GM19025 (cell line): ENCODE results near the gene ADGRA3.

Experiments used
- ATAC-seq: cut with Tn5 transposase; IDR thresholded peaks from one replicate; pipeline ENCODE4 v1.9.1; 2021; ENCODE audit warnings: mild to moderate bottlenecking, low read depth, moderate library complexity; ENCODE audit not compliant: unreplicated experiment

Gene ADGRA3

GRCh38 chr4:22510750-22511149 is 5.1 kb downstream of the ADGRA3 start:
- no peak for ATAC-seq

DNA sequence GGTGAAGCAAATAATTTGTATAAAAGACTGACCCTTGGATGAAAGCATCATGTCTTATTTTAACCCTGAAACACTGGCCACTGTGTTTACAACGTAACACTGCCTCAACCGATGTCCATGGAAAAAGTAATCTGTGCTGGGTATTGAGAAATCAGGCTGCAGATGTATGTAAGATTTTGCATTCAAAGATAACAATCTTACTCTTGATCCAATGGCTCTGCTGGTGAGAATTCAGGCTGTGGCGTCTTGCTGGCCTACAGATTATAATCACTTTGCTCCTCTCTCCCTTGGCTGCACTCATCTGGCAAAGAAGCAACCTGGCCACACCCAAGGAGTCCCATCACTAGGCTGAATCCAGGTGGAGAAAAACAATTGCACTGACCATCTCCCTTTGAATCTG is 7.5 kb downstream of the ADGRA3 start:
- ATAC-seq: no peak

- no peak for ATAC-seq
Measured at GRCh38 chr4:22504922-22505321, 10.9 kb downstream of the ADGRA3 start.

GRCh38 chr4:22504447-22504846 is 11.4 kb downstream of the ADGRA3 start:
- ATAC-seq: no peak

DNA sequence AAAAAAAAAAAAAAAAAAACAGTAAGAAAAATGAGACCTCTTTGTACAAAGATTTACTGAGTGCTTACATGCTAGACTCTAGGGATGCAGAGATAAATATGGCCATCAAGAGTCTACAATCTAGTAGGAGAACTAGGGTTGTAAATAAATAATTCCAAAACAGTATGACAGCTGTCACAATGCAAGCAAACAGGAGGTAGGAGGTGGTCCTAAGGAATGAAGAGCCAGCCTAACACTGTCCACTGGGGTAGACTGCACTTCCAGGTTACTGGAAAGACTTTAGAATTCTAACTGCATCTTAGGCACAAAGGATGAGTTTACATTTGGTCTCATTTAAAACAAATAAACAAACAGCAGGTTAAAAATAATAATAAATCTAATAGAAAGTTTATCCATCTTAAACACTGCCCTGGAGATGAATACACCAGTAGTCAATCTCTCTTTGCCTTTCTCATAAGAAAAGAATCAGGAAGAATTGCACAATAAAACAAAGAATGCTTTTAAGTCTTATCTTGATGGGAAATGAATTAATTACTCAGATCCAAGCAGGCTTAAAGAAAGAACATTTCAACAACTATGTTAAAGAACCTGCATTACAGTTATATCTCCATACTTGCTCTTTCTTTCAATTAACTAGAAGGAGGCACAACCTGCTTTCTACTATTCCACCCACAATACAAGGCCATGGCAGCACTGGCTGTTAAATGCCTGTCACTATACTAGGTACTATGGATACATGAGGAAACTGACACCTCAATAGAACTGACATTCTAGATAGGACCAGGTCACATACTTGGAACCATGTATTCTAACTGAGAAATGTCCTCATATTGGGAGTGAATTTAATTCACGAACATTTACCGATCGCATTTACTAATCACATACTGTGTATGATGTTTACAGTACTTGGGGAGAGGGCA is 12.7 kb downstream of the ADGRA3 start:
- ATAC-seq: no peak

DNA sequence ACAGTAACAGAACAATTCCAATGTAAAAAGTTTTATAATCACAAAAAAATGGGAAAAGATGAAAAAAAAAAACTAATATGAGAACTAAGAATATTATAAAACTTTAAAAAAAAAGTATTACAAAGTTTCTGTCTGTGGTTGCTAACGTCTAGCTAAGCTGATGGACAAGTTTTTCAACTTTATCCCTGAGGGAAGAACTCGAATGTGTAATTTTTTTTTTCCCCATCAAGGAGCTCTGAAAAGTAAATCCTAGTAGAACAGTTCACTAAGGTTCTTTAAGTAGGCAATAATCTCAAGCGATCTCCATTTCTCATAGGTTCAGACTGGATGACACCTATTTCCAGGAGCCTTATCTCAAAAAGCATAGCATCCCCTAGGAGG is 14.2 kb downstream of the ADGRA3 start:
- ATAC-seq: no peak

- ATAC-seq: no peak
Measured at GRCh38 chr4:22500831-22501714, 14.8 kb downstream of the ADGRA3 start.

- ATAC-seq: no peak
Measured at GRCh38 chr4:22500128-22500611, 15.7 kb downstream of the ADGRA3 start.

- ATAC-seq: no peak
Measured at GRCh38 chr4:22498866-22499265, 17.0 kb downstream of the ADGRA3 start.

GRCh38 chr4:22496165-22496813 is 19.6 kb downstream of the ADGRA3 start:
- ATAC-seq: no peak

- ATAC-seq: no peak
Measured at GRCh38 chr4:22493523-22493922, 22.3 kb downstream of the ADGRA3 start.

GRCh38 chr4:22492987-22493386 is 22.9 kb downstream of the ADGRA3 start:
- no peak for ATAC-seq

DNA sequence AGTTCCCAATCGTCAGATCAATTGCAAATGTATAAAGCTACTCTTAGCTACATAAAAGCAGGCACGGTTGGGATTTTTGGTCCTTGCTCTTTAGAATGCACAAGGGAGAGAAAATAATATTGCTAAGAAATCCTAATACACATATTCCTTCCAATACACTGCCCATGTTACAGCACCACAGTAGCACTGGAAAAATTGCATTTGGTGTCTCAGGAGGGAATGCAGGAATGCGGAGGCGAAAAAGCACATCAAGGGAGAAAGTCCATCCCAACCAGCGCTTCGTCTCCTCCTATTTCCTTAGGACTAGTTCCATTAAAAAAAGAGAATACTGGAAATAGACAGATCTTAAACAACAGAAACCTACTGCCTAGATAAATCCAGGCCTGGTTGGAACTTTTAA is 23.9 kb downstream of the ADGRA3 start:
- no peak for ATAC-seq

- ATAC-seq: no peak
Measured at GRCh38 chr4:22490718-22491315, 25.0 kb downstream of the ADGRA3 start.

DNA sequence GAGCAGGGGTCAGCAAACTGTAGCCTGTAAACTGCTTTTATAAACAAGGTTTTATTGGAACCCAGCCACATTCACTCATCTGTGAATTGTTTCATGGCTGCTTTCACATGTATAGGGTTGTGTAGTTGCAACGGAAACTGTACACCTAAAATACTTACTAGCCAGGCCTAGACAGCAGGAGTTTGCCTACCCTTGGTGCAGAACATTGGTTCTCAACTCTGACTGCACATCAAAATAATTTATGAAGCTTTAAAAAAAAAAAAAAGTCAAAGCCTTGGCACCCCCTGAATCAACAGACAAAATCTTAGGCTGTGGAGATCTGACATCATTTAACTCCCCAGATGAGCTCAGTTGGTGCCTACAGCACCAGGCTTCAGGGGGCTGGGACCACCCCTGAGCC is 27.8 kb downstream of the ADGRA3 start:
- ATAC-seq: no peak

GRCh38 chr4:22487328-22487727 is 28.5 kb downstream of the ADGRA3 start:
- ATAC-seq: no peak

- ATAC-seq: no peak
Measured at GRCh38 chr4:22486276-22486675, 29.6 kb downstream of the ADGRA3 start.

DNA sequence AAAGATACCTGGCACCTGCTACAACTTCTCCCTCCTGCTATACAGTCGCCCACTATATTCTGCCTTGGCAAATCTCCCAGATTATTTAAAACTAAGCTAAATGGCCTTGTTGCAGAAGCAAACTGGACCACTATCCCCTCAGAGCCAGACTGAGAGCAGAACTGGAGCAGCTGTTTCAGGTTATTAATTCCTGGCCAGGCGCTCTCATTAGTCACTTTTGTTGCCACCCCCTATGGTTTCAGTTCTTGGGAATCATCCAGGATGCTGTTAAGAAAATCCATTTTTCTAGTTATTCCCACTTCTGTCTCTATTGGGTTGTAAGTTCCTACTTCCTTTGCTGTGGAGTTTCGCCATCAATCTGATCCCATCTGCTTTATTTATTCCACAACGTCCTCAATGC is 30.1 kb downstream of the ADGRA3 start:
- no peak for ATAC-seq

DNA sequence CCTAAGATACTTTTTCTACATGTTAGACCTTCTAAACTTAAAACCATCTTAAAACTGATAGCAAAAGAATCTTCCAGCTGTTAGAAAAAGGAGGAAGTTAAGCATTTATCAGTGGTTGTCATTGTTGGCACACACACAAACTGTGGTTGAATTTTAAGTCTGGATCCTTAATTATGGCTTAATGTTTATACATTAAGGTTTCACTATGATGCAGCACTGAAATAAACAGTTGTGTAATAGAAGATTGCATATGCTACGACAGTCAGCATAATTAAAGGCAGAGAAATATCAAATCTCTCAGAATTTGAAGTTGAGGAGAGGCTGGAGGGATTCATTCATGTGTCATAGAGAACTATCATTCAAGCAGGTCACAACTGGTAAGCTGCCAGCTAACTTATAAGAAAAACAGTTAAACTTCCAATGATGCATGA is 32.3 kb downstream of the ADGRA3 start:
- no peak for ATAC-seq
